Kidney (tissue), 14 donors: Measurements from ENCODE around the gene EPHB6. TPM values are rescaled to one million over a fixed set of nuclear protein-coding genes. Genes with fewer than 3 reads are reported as not detected.
A peak's percentile ranks its signal among the peaks of the same experiment; 100 is the strongest.

Experiments used
- DNase-seq, 5 donors: peaks; one replicate each; pipeline ENCODE4 v3.0.0-alpha.2; 2013 to 2020
- FAIRE-seq: peaks from 2 replicates; lab custom pipeline; 2012; peaks lifted over from hg19 to GRCh38; lab: Jason Lieb, UNC
- H3K27ac ChIP-seq, 2 donors: one replicate each; pipeline ENCODE4 v1.7.0; 2013; ENCODE audit warnings: low read depth in 2 of 2, low read length in 2 of 2, inconsistent platforms in 1 of 2
- H3K27me3 ChIP-seq: one replicate; pipeline ENCODE4 v1.7.1; 2013; ENCODE audit warnings: low read length, inconsistent platforms; ENCODE audit not compliant: control insufficient read depth, insufficient read depth
- H3K36me3 ChIP-seq, 3 donors: one replicate each; pipeline versions ENCODE4 v1.7.0 to v1.7.1; 2013; ENCODE audit warnings: low read length in 3 of 3, control low read depth in 1 of 3, inconsistent platforms in 1 of 3; ENCODE audit not compliant: insufficient read depth in 3 of 3, control insufficient read depth in 2 of 3
- H3K4me1 ChIP-seq, 3 donors: one replicate each; pipeline versions ENCODE4 v1.7.0 to v1.7.1; 2013; ENCODE audit warnings: low read length in 3 of 3, inconsistent platforms in 1 of 3, low read depth in 1 of 3; ENCODE audit not compliant: control insufficient read depth in 2 of 3, insufficient read depth in 2 of 3
- H3K4me3 ChIP-seq, 3 donors: one replicate each; pipeline versions ENCODE4 v1.7.0 to v1.8.1; 2013; ENCODE audit warnings: low read length in 3 of 3, control low read depth in 1 of 3, inconsistent platforms in 1 of 3
- H3K9ac ChIP-seq, 3 donors: one replicate each; pipeline versions ENCODE4 v1.7.0 to v1.7.1; 2013; ENCODE audit warnings: low read length in 3 of 3, control low read depth in 1 of 3, inconsistent platforms in 1 of 3
- H3K9me3 ChIP-seq, 3 donors: one replicate each; pipeline versions ENCODE4 v1.7.0 to v1.7.1; 2013; ENCODE audit warnings: low read length in 3 of 3, control low read depth in 1 of 3, inconsistent platforms in 1 of 3; ENCODE audit not compliant: control insufficient read depth in 2 of 3, insufficient read depth in 1 of 3
- intact Hi-C: fragments of 100-400 bp; cut with DNase I; formaldehyde crosslinking; loops from one replicate; pipeline ENCODE4 v1.11.1; 2022
- polyA plus RNA-seq: library from polyadenylated mRNA; stranded (reverse); fragments of 350-450 nt; fragmentation: Illumina TruSeq; extraction: RNeasy Lipid Tissue Mini Kit (QIAGEN cat#74804); gene quantifications from one replicate; pipeline ENCODE4 v1.2.3, GENCODE V29; 2014; ENCODE audit warnings: low read depth, low replicate concordance; ENCODE audit not compliant: insufficient read depth
- total RNA-seq: library from RNA; stranded (reverse); fragmentation: NEBNext Ultra II Directional; extraction: Animal tissue kit (Norgen Biotek cat#: 25700); gene quantifications from one replicate; pipeline ENCODE4 v1.2.1, GENCODE V29; 2021
- TF ChIP-seq, protein P1 (sequence below): IDR thresholded peaks from 3 replicates; pipeline ENCODE4 v1.5.1; 2012; ENCODE audit warnings: mild to moderate bottlenecking, moderate library complexity, borderline replicate concordance; ENCODE audit not compliant: insufficient read depth; ENCODE audit errors: extremely low read depth
- donor health status: control.
- donor health status: control.
- donor health status: control.
- donor health status: control.
- donor health status: control.
- donor health status: DM: yes; HTN: yes; CAD: no.
- donor health status: Normal renal cell carcinoma (clear cell type).

The EPHB6 gene
- total and polyA plus RNA-seq, 2 donors from 2014 or later, result 10.4 to 17.4 TPM

DNA sequence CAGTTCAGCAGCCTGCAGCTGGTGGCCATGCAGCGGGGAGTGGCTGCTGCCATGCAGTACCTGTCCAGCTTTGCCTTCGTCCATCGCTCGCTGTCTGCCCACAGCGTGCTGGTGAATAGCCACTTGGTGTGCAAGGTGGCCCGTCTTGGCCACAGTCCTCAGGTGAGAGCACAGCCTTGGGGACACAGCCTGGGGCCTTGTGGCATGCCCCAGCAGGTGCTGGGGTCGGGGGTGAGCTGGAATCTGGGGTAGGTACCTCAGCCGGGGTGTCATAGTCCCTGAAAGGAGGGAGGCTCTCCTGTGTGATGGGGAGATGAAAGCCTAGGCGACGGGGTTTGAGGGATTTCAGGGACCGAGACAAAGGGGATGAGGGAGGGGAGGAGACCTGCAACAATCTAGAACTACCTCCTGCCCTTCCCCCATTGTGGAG, 14.1 kb downstream of the EPHB6 start:
- H3K27me3 ChIP-seq, result no peaks in the 10 kb centered on the region
- FAIRE-seq (no peak), DNase-seq (peak in 1 of 5 donors; percentile 4)
- no peaks in the 10 kb centered on the region for H3K36me3 ChIP-seq
- no peaks in the 10 kb centered on the region for H3K9me3 ChIP-seq
- H3K27ac ChIP-seq, result no peak overlapping the region
- intact Hi-C loops, result no loop called here
- TF ChIP-seq, protein P1, sequence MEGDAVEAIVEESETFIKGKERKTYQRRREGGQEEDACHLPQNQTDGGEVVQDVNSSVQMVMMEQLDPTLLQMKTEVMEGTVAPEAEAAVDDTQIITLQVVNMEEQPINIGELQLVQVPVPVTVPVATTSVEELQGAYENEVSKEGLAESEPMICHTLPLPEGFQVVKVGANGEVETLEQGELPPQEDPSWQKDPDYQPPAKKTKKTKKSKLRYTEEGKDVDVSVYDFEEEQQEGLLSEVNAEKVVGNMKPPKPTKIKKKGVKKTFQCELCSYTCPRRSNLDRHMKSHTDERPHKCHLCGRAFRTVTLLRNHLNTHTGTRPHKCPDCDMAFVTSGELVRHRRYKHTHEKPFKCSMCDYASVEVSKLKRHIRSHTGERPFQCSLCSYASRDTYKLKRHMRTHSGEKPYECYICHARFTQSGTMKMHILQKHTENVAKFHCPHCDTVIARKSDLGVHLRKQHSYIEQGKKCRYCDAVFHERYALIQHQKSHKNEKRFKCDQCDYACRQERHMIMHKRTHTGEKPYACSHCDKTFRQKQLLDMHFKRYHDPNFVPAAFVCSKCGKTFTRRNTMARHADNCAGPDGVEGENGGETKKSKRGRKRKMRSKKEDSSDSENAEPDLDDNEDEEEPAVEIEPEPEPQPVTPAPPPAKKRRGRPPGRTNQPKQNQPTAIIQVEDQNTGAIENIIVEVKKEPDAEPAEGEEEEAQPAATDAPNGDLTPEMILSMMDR, result no peak
- no peak overlapping the region for H3K9ac ChIP-seq
- H3K4me1 ChIP-seq, result no peaks in the 10 kb centered on the region
- H3K4me3 ChIP-seq, result no peak overlapping the region

DNA sequence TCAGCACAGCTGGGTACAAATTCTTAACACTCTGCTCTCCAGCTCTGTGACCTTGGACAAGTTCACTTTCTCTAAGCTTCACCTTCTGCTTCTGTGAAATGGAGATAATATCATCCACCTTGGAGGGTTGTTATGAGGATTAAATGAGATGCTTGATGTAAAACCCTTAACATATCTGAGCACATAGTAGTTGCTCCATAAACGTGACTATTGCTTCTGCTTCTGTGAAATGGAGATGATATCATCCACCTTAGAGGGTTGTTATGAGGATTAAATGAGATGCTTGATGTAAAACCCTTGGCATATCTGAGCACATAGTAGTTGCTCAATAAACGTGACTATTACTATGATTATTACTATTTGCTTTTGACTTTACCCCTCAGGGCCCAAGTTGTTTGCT, 14.6 kb downstream of the EPHB6 start:
- no peak for DNase-seq
- FAIRE-seq, result no peak
- H3K27me3 ChIP-seq, result no peaks in the 10 kb centered on the region
- TF ChIP-seq, protein P1, result no peak
- H3K4me3 ChIP-seq, result no peak overlapping the region
- H3K9me3 ChIP-seq, result no peaks in the 10 kb centered on the region
- intact Hi-C loops, result no loop called here
- no peaks in the 10 kb centered on the region for H3K4me1 ChIP-seq
- H3K27ac ChIP-seq, result no peak overlapping the region
- no peaks in the 10 kb centered on the region for H3K36me3 ChIP-seq
- no peak overlapping the region for H3K9ac ChIP-seq

DNA sequence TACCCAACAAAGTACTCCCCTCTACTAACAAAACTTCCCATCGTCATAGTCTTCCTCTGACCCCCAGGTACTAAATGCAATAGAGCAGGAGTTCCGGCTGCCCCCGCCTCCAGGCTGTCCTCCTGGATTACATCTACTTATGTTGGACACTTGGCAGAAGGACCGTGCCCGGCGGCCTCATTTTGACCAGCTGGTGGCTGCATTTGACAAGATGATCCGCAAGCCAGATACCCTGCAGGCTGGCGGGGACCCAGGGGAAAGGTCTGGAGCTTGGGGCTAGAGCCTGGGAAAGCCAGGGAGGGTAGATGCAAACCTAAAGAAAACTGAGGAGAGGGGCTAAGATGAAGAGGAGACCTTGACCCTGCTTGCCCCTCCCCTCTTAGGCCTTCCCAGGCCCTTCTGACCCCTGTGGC, 15.3 kb downstream of the EPHB6 start:
- no peaks in the 10 kb centered on the region for H3K27me3 ChIP-seq
- no peak overlapping the region for H3K27ac ChIP-seq
- no peak overlapping the region for H3K4me3 ChIP-seq
- H3K36me3 ChIP-seq, result no peaks in the 10 kb centered on the region
- no peak overlapping the region for H3K9ac ChIP-seq
- H3K9me3 ChIP-seq, result no peaks in the 10 kb centered on the region
- DNase-seq, result peak in 1 of 5 donors; percentile 26
- H3K4me1 ChIP-seq, result no peaks in the 10 kb centered on the region
- TF ChIP-seq, protein P1, result no peak
- FAIRE-seq, result no peak
- intact Hi-C loops, result no loop called here
